Measurements from ENCODE around the gene DGKA.

GRCh38 chr12:55955344-55955743, 24.4 kb downstream of the DGKA start:
- TF ChIP-seq SIN3A (IDR thresholded peaks at IDR 0.05; ENCODE audit: borderline replicate concordance, insufficient read depth, low read depth, low read length) = no peak
- no peak for TF ChIP-seq CTCF (IDR thresholded peaks at IDR 0.05)
- no peak for TF ChIP-seq REST (IDR thresholded peaks at IDR 0.05; ENCODE audit: insufficient read depth in 1 of 2, low read depth in 2 of 2, low read length in 1 of 2)
- no peak for TF ChIP-seq TCF7L2 (IDR thresholded peaks at IDR 0.05; ENCODE audit: low read depth, low read length)
